ENCODE data around the gene CAPN3. TPM values are rescaled to one million over a fixed set of nuclear protein-coding genes. Genes with fewer than 3 reads are reported as not detected.

Gene CAPN3
- polyA plus RNA-seq, 1 donor (not counting 4 experiments of a cell fraction or from before 2014, with no cell fraction given) = 15.8 TPM

DNA sequence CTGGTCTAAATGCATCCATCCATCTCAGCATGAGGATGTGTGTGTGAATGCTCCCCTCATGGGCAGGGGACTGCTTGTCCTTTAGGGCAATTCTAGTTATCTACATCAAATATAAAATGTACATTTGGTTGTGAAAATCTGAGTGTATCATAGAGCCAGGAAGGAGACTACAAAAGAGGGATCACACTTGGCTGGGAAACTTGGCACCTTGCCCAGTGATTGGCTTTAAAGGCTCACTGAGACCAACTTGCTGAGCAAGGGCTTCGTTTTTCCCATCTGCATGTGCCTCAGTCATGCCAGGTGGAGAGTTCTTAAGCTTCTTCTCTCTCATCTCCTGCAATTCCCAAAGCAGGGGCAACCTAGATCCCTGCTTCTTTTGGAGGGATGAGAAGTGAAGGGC lies 5.2 kb downstream of the CAPN3 start:
- TF ChIP-seq EZH2 (IDR thresholded peaks at IDR 0.05; ENCODE audit: low read length) = no peak
- TF ChIP-seq, protein P1, sequence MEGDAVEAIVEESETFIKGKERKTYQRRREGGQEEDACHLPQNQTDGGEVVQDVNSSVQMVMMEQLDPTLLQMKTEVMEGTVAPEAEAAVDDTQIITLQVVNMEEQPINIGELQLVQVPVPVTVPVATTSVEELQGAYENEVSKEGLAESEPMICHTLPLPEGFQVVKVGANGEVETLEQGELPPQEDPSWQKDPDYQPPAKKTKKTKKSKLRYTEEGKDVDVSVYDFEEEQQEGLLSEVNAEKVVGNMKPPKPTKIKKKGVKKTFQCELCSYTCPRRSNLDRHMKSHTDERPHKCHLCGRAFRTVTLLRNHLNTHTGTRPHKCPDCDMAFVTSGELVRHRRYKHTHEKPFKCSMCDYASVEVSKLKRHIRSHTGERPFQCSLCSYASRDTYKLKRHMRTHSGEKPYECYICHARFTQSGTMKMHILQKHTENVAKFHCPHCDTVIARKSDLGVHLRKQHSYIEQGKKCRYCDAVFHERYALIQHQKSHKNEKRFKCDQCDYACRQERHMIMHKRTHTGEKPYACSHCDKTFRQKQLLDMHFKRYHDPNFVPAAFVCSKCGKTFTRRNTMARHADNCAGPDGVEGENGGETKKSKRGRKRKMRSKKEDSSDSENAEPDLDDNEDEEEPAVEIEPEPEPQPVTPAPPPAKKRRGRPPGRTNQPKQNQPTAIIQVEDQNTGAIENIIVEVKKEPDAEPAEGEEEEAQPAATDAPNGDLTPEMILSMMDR (optimal IDR thresholded peaks at IDR 0.05 in 1 of 3, IDR thresholded peaks at IDR 0.05 in 1 of 3, conservative IDR thresholded peaks at IDR 0.05 in 1 of 3; ENCODE audit: extremely low read depth in 1 of 3, insufficient read depth in 2 of 3, low read length in 3 of 3) = no peak
- H3K27ac ChIP-seq (ENCODE audit: control insufficient read depth, insufficient read depth, low read length) = no peak overlapping the region
- H3K36me3 ChIP-seq (ENCODE audit: control insufficient read depth in 2 of 2, extremely low read depth in 1 of 2, insufficient read depth in 2 of 2, low read length in 2 of 2) = no peaks in the 10 kb centered on the region
- no peaks in the 10 kb centered on the region for H3K9me3 ChIP-seq (ENCODE audit: control insufficient read depth, low read depth, low read length)
- no peak for FAIRE-seq
- dilution Hi-C loops (cut with MboI; ENCODE audit: extremely low pct_ligation_motif_present, low sequenced_read_pairs) = no loop called here
- no peak overlapping the region for H3K4me3 ChIP-seq (ENCODE audit: control insufficient read depth in 2 of 3, extremely low read depth in 1 of 3, insufficient read depth in 2 of 3, low read depth in 1 of 3, low read length in 3 of 3)
- no peaks in the 10 kb centered on the region for H3K79me2 ChIP-seq (ENCODE audit: control insufficient read depth, insufficient read depth, low read length)
- no peak overlapping the region for H3K4me2 ChIP-seq (ENCODE audit: control insufficient read depth, extremely low read depth, insufficient read depth, low read depth, low read length)
- H3K27me3 ChIP-seq (ENCODE audit: control insufficient read depth, extremely low read depth, insufficient read depth, low read length) = no peaks in the 10 kb centered on the region
- no peak overlapping the region for H2AFZ ChIP-seq (ENCODE audit: control insufficient read depth, low read length)
- H3K9ac ChIP-seq (ENCODE audit: control insufficient read depth, extremely low read depth, insufficient read depth, low read length) = no peak overlapping the region
- peaks cover 3% of the 10 kb centered on the region for H3K4me1 ChIP-seq (ENCODE audit: control insufficient read depth, extremely low read depth, insufficient read depth, low read length)
- H4K20me1 ChIP-seq (ENCODE audit: control insufficient read depth, extremely low read depth, insufficient read depth, low read length) = no peaks in the 10 kb centered on the region
- H3K9me1 ChIP-seq (ENCODE audit: control insufficient read depth, extremely low read depth, insufficient read depth, low read length) = no peaks in the 10 kb centered on the region
- no peak for DNase-seq (ENCODE audit: low read depth, low spot score)

DNA sequence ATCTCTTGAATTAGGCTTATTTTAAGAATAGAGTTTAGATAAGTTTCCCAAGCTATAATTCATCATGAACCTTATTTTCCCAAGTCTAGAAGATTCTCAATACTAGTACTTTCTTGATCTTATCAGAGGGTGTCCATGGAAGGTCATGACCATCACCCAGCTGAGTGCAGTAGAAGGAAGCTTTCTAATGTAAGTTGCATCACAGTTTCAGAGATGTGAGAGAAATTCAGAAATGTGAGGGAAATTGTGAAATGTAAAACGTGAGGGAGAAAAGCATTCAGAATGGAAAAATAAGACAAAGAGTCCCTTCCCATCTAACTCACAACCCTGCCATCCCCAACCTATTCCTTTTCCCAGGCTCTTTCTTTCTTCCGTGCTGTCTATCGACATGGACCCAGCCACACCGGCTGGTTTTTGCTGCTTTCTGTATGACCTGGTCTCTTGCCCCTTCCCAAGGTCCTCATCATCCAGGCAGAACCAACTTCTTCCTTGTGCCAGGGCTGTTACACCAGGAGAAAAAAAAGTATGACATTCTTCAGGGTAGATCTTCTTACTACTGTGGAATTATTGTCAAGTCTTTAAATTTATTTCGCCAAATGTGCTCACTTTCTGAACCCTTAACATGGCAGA lies 6.7 kb downstream of the CAPN3 start:
- Histone ChIP-seq H3K4me3 (ENCODE audit: control insufficient read depth in 2 of 3, extremely low read depth in 1 of 3, insufficient read depth in 2 of 3, low read depth in 1 of 3, low read length in 3 of 3) (no peak overlapping the region), H3K4me1 (ENCODE audit: control insufficient read depth, extremely low read depth, insufficient read depth, low read length) (peaks cover 3% of the 10 kb centered on the region), H3K27me3 (ENCODE audit: control insufficient read depth, extremely low read depth, insufficient read depth, low read length) (no peaks in the 10 kb centered on the region), H2AFZ (ENCODE audit: control insufficient read depth, low read length) (no peak overlapping the region), H3K27ac (ENCODE audit: control insufficient read depth, insufficient read depth, low read length) (no peak overlapping the region), H3K36me3 (ENCODE audit: control insufficient read depth in 2 of 2, extremely low read depth in 1 of 2, insufficient read depth in 2 of 2, low read length in 2 of 2) (no peaks in the 10 kb centered on the region), H3K79me2 (ENCODE audit: control insufficient read depth, insufficient read depth, low read length) (no peaks in the 10 kb centered on the region), H3K9me3 (ENCODE audit: control insufficient read depth, low read depth, low read length) (no peaks in the 10 kb centered on the region), H3K9ac (ENCODE audit: control insufficient read depth, extremely low read depth, insufficient read depth, low read length) (no peak overlapping the region), H3K4me2 (ENCODE audit: control insufficient read depth, extremely low read depth, insufficient read depth, low read depth, low read length) (no peak overlapping the region), H4K20me1 (ENCODE audit: control insufficient read depth, extremely low read depth, insufficient read depth, low read length) (no peaks in the 10 kb centered on the region), H3K9me1 (ENCODE audit: control insufficient read depth, extremely low read depth, insufficient read depth, low read length) (no peaks in the 10 kb centered on the region)
- FAIRE-seq (no peak), DNase-seq (ENCODE audit: low read depth, low spot score) (no peak)
- dilution Hi-C loops (cut with MboI; ENCODE audit: extremely low pct_ligation_motif_present, low sequenced_read_pairs) = no loop called here
- no peak for TF ChIP-seq EZH2 (IDR thresholded peaks at IDR 0.05; ENCODE audit: low read length)
- TF ChIP-seq, protein P1 (optimal IDR thresholded peaks at IDR 0.05 in 1 of 3, IDR thresholded peaks at IDR 0.05 in 1 of 3, conservative IDR thresholded peaks at IDR 0.05 in 1 of 3; ENCODE audit: extremely low read depth in 1 of 3, insufficient read depth in 2 of 3, low read length in 3 of 3) = no peak
